ENCODE measurements around the gene FAM149A.

The FAM149A gene

GRCh38 chr4:186158021-186158813 lies 53.7 kb downstream of the FAM149A start:
- H3K4me1 ChIP-seq (ENCODE audit: low read depth, poor library complexity, severe bottlenecking) = peaks cover 20% of the 10 kb centered on the region
- H3K36me3 ChIP-seq (ENCODE audit: insufficient read depth) = no peaks in the 10 kb centered on the region
- H3K9ac ChIP-seq = no peak overlapping the region
- no peak overlapping the region for H3K27ac ChIP-seq
- H3K79me2 ChIP-seq (ENCODE audit: insufficient read depth, low read depth) = no peaks in the 10 kb centered on the region
- no peak overlapping the region for H3K4me2 ChIP-seq
- H3K27me3 ChIP-seq (ENCODE audit: insufficient read depth, low read depth) = no peaks in the 10 kb centered on the region
- no peaks in the 10 kb centered on the region for H4K20me1 ChIP-seq (ENCODE audit: insufficient read depth)
- no peak overlapping the region for H2AFZ ChIP-seq (ENCODE audit: low read depth)
- H3K4me3 ChIP-seq (IDR thresholded peaks at IDR 0.05; ENCODE audit: insufficient read depth, low read depth, low read length) = no peak overlapping the region
- no peak for TF ChIP-seq CTCF (conservative IDR thresholded peaks at IDR 0.05; ENCODE audit: low read depth, low read length)

GRCh38 chr4:186158966-186159365 lies 54.5 kb downstream of the FAM149A start:
- Histone ChIP-seq H3K4me1 (ENCODE audit: low read depth, poor library complexity, severe bottlenecking) (peaks cover 20% of the 10 kb centered on the region), H3K27ac (no peak overlapping the region), H3K79me2 (ENCODE audit: insufficient read depth, low read depth) (no peaks in the 10 kb centered on the region), H4K20me1 (ENCODE audit: insufficient read depth) (no peaks in the 10 kb centered on the region), H2AFZ (ENCODE audit: low read depth) (no peak overlapping the region), H3K4me3 (IDR thresholded peaks at IDR 0.05; ENCODE audit: insufficient read depth, low read depth, low read length) (no peak overlapping the region), H3K9ac (no peak overlapping the region), H3K36me3 (ENCODE audit: insufficient read depth) (no peaks in the 10 kb centered on the region), H3K4me2 (no peak overlapping the region), H3K27me3 (ENCODE audit: insufficient read depth, low read depth) (no peaks in the 10 kb centered on the region)
- no peak for TF ChIP-seq CTCF (conservative IDR thresholded peaks at IDR 0.05; ENCODE audit: low read depth, low read length)

- no peaks in the 10 kb centered on the region for H3K36me3 ChIP-seq (ENCODE audit: insufficient read depth)
- H3K4me3 ChIP-seq (IDR thresholded peaks at IDR 0.05; ENCODE audit: insufficient read depth, low read depth, low read length) = no peak overlapping the region
- no peak overlapping the region for H3K4me2 ChIP-seq
- H3K27ac ChIP-seq = no peak overlapping the region
- H2AFZ ChIP-seq (ENCODE audit: low read depth) = no peak overlapping the region
- H3K9ac ChIP-seq = no peak overlapping the region
- no peaks in the 10 kb centered on the region for H3K27me3 ChIP-seq (ENCODE audit: insufficient read depth, low read depth)
- TF ChIP-seq CTCF (conservative IDR thresholded peaks at IDR 0.05; ENCODE audit: low read depth, low read length) = no peak
- H4K20me1 ChIP-seq (ENCODE audit: insufficient read depth) = no peaks in the 10 kb centered on the region
- peaks cover 20% of the 10 kb centered on the region for H3K4me1 ChIP-seq (ENCODE audit: low read depth, poor library complexity, severe bottlenecking)
- H3K79me2 ChIP-seq (ENCODE audit: insufficient read depth, low read depth) = no peaks in the 10 kb centered on the region
Measured at GRCh38 chr4:186159613-186160012, 55.1 kb downstream of the FAM149A start.

GRCh38 chr4:186161138-186161537 lies 56.6 kb downstream of the FAM149A start:
- H2AFZ ChIP-seq (ENCODE audit: low read depth) = peak overlapping the region; percentile 12; the same call in 1 of the 2 replicates
- peak overlapping the region; percentile 22; the same call in 1 of the 2 replicates for H3K9ac ChIP-seq
- H3K4me2 ChIP-seq = peak overlapping the region; percentile 46
- no peak overlapping the region for H3K4me3 ChIP-seq (IDR thresholded peaks at IDR 0.05; ENCODE audit: insufficient read depth, low read depth, low read length)
- no peaks in the 10 kb centered on the region for H3K36me3 ChIP-seq (ENCODE audit: insufficient read depth)
- H3K27me3 ChIP-seq (ENCODE audit: insufficient read depth, low read depth) = no peaks in the 10 kb centered on the region
- H4K20me1 ChIP-seq (ENCODE audit: insufficient read depth) = no peaks in the 10 kb centered on the region
- peak overlapping the region; percentile 53 for H3K27ac ChIP-seq
- TF ChIP-seq CTCF (conservative IDR thresholded peaks at IDR 0.05; ENCODE audit: low read depth, low read length) = no peak
- no peaks in the 10 kb centered on the region for H3K79me2 ChIP-seq (ENCODE audit: insufficient read depth, low read depth)
- H3K4me1 ChIP-seq (ENCODE audit: low read depth, poor library complexity, severe bottlenecking) = peaks cover 20% of the 10 kb centered on the region

All from KMS-11 (cell line).